Activated naive CD8-positive, alpha-beta T cell treated with anti-CD3 and anti-CD28 coated beads, Interleukin-2, amount 50 U/mL, for 24 hours (primary cell): Measurements from ENCODE around the gene NUTM2A.
"Not testable (repeated sequence)": the region's sequence is repeated elsewhere in the genome, so short reads cannot be mapped to it uniquely, and the experiment has no call there.

ENCODE experiments used
- ATAC-seq: fragments of 150-1000 bp; cut with Tn5 transposase; one replicate; pipeline ENCODE4 v1.10.0; 2021
- DNase-seq: peaks from one replicate; pipeline ENCODE4 v3.0.0; 2021
- H3K27ac Mint-ChIP-seq: one replicate; pipeline ENCODE4 v1.8.0; 2021; ENCODE audit warnings: mild to moderate bottlenecking, mixed read lengths
- H3K27me3 Mint-ChIP-seq: one replicate; pipeline ENCODE4 v1.8.0; 2021; ENCODE audit warnings: mixed read lengths
- H3K36me3 Mint-ChIP-seq: one replicate; pipeline ENCODE4 v1.8.0; 2021; ENCODE audit warnings: low read depth, mixed read lengths
- H3K4me1 Mint-ChIP-seq: one replicate; pipeline ENCODE4 v1.8.0; 2021; ENCODE audit warnings: mixed read lengths
- H3K4me3 Mint-ChIP-seq: one replicate; pipeline ENCODE4 v1.8.0; 2021; ENCODE audit warnings: mild to moderate bottlenecking, moderate library complexity, mixed read lengths
- H3K9me3 Mint-ChIP-seq: one replicate; pipeline ENCODE4 v1.8.0; 2021; ENCODE audit warnings: mixed read lengths

NUTM2A gene, protein sequence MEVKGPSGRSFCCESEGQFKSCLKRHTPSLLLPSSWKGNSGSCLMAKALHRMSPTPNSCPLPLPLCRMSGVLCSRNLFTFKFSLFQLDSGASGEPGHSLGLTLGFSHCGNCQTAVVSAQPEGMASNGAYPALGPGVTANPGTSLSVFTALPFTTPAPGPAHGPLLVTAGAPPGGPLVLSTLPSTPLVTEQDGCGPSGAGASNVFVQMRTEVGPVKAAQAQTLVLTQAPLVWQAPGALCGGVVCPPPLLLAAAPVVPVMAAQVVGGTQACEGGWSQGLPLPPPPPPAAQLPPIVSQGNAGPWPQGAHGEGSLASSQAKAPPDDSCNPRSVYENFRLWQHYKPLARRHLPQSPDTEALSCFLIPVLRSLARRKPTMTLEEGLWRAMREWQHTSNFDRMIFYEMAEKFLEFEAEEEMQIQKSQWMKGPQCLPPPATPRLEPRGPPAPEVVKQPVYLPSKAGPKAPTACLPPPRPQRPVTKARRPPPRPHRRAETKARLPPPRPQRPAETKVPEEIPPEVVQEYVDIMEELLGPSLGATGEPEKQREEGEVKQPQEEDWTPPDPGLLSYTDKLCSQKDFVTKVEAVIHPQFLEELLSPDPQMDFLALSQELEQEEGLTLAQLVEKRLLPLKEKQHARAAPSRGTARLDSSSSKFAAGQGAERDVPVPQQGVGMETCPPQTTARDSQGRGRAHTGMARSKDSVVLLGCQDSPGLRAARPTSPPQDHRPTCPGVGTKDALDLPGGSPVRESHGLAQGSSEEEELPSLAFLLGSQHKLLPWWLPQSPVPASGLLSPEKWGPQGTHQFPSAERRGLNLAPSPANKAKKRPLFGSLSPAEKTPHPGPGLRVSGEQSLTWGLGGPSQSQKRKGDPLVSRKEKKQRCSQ

DNA sequence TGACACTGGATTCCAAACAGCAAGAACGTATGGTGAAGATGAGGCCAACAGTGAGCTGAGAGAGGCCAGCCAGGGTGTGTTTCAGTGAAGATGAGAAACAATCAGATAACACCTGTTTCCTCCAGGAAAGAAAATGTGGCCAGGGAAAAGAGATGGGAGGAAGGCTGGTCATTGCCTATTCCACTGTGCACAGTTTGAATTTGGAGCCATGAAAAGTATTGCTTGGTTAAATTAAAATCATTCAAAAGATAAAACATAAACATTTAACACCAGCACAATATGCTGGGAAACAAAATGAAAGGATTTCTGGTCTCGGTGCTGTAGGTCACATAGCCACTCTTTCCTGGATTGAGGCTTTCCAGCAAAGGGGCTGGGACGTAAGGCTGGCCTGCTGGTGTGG is at the start of gene NUTM2A:
Gene NUTM2A, plus strand, starts transcription at position 301 of the 400 bp plus-strand sequence. CDS start 383 bp downstream, outside the sequence.
- H3K9me3 Mint-ChIP-seq, H3K27ac Mint-ChIP-seq, DNase-seq, H3K4me3 Mint-ChIP-seq, ATAC-seq, H3K36me3 Mint-ChIP-seq, H3K4me1 Mint-ChIP-seq, H3K27me3 Mint-ChIP-seq: not testable (repeated sequence)

DNA sequence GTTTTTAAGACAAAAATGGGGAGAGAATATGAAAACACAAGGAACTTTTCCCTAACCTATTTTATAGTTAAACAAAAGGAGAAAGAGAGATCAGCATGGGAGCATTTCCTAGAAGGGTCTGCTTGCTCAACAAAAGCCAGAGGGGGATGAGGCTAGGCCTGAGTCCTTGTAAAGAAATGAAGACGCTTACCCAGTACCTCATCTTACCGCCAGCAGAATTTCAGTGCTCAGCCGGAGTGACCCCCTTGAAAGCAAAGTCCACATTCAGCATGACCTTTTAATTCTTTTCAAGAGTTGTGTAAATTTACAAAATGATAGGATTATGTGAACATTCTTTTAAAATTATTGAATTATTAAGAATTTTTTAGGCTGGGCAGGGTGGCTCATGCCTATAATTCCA is 47.7 kb upstream of the NUTM2A start:
- DNase-seq, H3K27ac Mint-ChIP-seq, H3K27me3 Mint-ChIP-seq, H3K4me3 Mint-ChIP-seq, ATAC-seq, H3K9me3 Mint-ChIP-seq, H3K4me1 Mint-ChIP-seq: not testable (repeated sequence)
- peaks cover 19% of the 10 kb centered on the region for H3K36me3 Mint-ChIP-seq

DNA sequence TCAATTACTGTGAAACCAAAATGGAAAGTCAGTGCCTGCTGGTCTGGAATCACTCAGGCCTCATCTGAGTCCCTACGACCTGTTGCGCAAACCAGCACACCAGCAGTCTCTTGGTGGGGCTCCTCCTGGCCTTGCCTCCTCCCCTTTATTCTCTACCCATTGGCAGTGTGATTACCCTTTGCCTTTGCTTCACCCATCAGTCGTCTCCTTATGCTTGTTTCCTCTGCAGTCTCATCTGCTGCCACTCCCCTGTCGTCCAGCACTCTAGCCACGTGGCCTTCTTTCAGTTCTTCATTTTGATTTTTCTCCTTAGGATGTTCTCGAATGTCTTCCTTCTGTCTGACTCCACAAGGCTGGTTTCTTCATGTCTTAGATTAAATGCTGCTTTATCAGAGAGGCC is 40.8 kb upstream of the NUTM2A start:
- not testable (repeated sequence) for H3K9me3 Mint-ChIP-seq, ATAC-seq, H3K27ac Mint-ChIP-seq

DNA sequence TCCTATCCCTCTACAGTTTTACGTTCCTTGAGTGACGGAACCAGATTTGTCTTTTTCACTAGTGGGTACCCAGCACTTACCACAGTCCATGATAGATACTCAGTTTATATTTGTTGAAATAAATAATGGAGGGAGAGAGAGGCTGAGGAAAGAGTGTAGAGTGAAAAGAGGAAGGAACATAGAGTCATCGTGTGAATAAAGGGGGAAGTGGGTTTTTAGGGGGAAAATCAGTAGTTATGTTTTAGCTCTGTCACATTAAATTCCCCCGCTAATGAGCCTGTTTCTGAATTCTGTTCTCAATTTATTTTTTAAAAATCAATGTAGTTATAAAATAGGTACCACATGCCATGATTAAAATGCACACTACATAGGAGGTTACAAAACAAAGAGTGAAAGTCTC is 39.2 kb upstream of the NUTM2A start:
- not testable (repeated sequence) for H3K4me3 Mint-ChIP-seq, H3K27ac Mint-ChIP-seq, H3K9me3 Mint-ChIP-seq, H3K4me1 Mint-ChIP-seq, H3K27me3 Mint-ChIP-seq, ATAC-seq, DNase-seq
- H3K36me3 Mint-ChIP-seq, result peaks cover 53% of the 10 kb centered on the region

More for the DNA sequence above, 40.8 kb upstream of the NUTM2A start:
- not testable (repeated sequence) for DNase-seq, H3K27me3 Mint-ChIP-seq, H3K4me1 Mint-ChIP-seq, H3K4me3 Mint-ChIP-seq
- H3K36me3 Mint-ChIP-seq, result peaks cover 56% of the 10 kb centered on the region

DNA sequence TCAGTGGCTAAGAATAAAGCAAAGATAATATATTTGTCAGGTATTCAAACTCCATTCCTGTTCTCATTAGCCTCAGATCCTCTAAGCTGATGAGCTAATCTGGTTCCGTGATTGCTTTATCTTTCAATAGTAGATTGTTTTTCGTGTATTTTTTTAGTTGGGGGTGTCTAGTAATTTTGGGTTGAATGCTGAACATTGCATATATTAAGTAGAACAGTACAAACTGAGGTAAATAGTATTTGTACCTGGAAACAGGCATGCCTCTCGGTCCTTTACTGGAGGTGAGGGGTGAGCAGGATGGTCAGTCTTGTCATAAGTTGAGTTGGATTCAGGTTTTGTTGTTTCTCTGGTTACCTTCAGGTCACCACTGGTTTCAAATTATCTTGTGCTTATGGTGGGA is 37.7 kb upstream of the NUTM2A start:
- not testable (repeated sequence) for H3K9me3 Mint-ChIP-seq, H3K27me3 Mint-ChIP-seq, H3K27ac Mint-ChIP-seq, H3K4me1 Mint-ChIP-seq, ATAC-seq, DNase-seq, H3K4me3 Mint-ChIP-seq
- peaks cover 50% of the 10 kb centered on the region for H3K36me3 Mint-ChIP-seq

DNA sequence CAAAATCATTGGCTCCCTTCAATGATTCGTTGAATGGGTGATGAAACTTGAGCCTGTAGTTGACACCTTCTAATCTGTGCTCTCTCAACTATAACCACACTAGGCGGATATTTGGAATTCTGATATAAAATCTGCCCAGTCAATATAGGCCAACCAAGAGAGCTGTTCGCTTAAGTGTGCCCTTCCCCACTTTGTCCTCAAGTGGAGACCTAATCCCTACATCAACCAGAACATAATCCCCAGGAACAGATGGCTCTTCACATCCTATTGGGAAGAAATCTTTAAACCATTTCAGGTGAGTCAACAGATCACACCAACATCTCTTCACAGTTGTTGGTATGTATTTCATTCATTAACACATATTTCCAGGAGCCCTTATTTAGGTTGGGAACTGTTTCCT is 33.4 kb upstream of the NUTM2A start:
- H3K4me1 Mint-ChIP-seq, H3K27ac Mint-ChIP-seq, H3K4me3 Mint-ChIP-seq, ATAC-seq, H3K27me3 Mint-ChIP-seq, H3K9me3 Mint-ChIP-seq, DNase-seq: not testable (repeated sequence)
- H3K36me3 Mint-ChIP-seq, result peaks cover 20% of the 10 kb centered on the region

DNA sequence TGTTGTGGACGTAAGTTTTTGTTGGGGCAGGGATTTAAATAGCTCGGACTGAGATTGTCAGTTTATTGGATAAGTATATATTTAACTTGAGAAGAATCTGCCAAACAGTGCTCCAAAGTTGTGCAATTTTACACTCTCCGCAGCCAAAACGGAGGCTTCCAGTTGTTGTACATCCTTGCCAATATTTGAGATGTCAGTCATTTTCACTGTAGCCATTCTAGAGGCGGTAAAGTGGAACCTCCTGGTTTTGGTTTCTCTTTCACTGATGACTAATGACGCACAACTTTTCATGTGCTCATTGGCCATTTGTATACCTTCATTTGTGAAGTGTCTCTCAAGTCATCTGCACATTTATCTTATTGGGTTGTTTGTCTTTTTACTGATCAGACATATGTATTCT is 24.3 kb upstream of the NUTM2A start:
- not testable (repeated sequence) for H3K4me3 Mint-ChIP-seq, DNase-seq, H3K27ac Mint-ChIP-seq, H3K27me3 Mint-ChIP-seq, H3K36me3 Mint-ChIP-seq, H3K9me3 Mint-ChIP-seq
- ATAC-seq, result peak; percentile 62
- H3K4me1 Mint-ChIP-seq, result peaks cover 20% of the 10 kb centered on the region

DNA sequence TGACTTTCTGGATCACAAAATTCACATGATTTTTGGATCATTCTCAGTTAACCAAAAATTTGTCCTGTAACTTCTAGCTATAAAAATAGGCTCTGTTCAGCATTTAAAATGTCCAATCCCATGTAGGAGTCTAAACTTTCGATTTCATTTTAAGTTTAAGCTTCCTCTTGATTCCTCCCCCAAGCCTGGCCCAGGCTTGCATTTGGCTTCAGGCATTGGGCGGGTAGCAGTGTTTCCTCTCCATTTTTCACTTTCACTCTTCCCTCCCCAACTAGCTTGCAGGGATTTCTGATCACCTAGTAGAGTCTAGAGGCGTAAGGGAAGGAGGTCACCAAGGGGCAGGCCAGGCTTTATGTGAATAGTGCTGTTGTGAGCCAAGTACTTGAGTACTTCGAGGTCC is 20.4 kb upstream of the NUTM2A start:
- H3K27ac Mint-ChIP-seq, H3K4me3 Mint-ChIP-seq, ATAC-seq, H3K27me3 Mint-ChIP-seq, DNase-seq, H3K9me3 Mint-ChIP-seq, H3K36me3 Mint-ChIP-seq: not testable (repeated sequence)
- peaks cover 20% of the 10 kb centered on the region for H3K4me1 Mint-ChIP-seq

DNA sequence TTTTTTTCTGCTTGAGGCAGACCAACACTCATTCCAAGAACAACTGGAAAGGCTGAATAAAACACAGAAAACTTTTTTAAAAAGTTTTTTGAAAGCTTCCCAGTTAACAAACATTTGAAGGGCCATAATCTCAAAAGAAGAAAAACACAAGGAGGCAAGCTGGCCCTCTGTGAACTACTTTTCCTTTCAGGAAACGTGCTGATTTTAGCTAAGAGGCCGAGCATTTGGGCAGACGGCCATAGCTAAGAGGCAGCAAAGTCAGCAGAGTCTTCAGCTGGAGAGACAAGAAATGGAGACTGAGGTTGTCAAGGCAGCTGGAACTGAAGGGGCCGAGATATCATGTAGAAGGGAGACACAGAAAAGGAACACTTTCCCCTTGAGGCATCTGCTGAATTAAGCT is 18.3 kb upstream of the NUTM2A start:
- not testable (repeated sequence) for H3K27ac Mint-ChIP-seq, H3K4me3 Mint-ChIP-seq, H3K27me3 Mint-ChIP-seq, H3K36me3 Mint-ChIP-seq, H3K9me3 Mint-ChIP-seq, DNase-seq, ATAC-seq
- H3K4me1 Mint-ChIP-seq, result peaks cover 16% of the 10 kb centered on the region

DNA sequence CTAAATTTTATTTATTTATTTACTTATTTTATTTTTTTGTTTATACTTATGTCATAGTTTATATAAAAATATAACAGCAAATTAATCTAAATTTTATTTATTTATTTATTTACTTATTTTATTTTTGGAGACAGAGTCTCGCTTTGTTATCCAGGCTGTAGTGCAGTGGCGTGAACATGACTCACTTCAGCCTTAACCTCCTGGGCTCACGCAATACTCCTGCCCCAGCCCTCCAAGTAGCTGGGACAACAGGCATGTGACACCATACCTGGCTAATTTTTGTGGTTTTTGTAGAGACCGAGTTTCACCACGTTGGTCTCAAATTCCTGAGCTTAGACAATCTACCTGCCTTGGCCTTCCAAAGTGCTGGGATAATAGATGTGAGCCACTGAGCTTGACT is 14.9 kb upstream of the NUTM2A start:
- H3K4me3 Mint-ChIP-seq, H3K27me3 Mint-ChIP-seq, DNase-seq, ATAC-seq, H3K27ac Mint-ChIP-seq, H3K36me3 Mint-ChIP-seq, H3K9me3 Mint-ChIP-seq: not testable (repeated sequence)
- peaks cover 11% of the 10 kb centered on the region for H3K4me1 Mint-ChIP-seq

DNA sequence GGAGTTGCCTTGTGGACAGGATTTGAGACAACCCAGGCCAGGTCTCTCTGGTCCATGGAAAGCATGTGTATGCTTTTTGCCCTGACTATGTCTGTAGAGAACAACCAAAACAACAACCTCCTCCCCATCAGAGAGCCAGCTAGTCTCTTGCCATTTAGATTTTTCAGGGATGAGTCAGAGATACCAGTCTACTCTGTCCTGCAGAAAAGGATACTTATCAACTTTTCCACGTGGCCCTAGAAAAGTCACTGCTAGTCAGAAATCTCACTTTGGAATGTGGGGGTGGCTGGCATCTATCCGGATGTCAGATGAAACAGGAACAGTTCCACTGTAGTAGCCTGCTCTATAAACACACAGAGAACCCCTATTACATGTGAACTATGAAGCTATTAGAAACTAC is 13.4 kb upstream of the NUTM2A start:
- peaks cover 12% of the 10 kb centered on the region for H3K4me1 Mint-ChIP-seq
- H3K27ac Mint-ChIP-seq, H3K36me3 Mint-ChIP-seq, H3K9me3 Mint-ChIP-seq, H3K27me3 Mint-ChIP-seq, DNase-seq, H3K4me3 Mint-ChIP-seq: not testable (repeated sequence)
- peak; percentile 64 for ATAC-seq

DNA sequence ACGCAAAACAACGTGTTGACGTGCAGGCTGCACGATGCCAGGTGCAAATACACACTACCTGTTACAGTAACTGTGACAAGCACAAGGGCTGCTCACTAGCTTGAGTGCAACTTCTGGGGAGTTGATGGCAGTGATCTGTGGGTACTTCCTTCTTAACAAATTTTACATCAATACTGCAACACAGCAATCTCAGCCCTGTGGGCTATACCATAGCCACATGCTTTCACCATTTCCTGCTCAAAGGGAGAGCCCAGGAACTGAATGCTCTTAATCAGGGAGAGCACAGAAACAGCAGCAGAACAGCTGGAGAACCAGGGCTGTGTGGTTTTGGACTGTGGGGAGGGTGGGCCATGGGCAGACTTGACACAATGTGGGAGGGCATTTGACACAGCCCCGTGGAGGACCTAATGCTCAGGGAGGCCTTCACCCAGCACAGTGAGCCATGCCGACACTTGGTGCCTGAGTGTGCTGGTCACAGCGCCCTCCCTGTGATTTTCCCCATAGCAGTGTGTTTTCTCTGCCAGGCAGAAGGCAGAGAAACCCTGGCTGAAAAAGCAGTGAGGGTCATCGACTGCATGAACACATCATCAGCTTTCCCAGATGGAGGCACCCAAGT is 12.0 kb upstream of the NUTM2A start:
- H3K4me1 Mint-ChIP-seq, result peaks cover 12% of the 10 kb centered on the region
- H3K9me3 Mint-ChIP-seq, DNase-seq, H3K27me3 Mint-ChIP-seq, H3K27ac Mint-ChIP-seq, H3K4me3 Mint-ChIP-seq, H3K36me3 Mint-ChIP-seq: not testable (repeated sequence)
- ATAC-seq, result peak; percentile 17

DNA sequence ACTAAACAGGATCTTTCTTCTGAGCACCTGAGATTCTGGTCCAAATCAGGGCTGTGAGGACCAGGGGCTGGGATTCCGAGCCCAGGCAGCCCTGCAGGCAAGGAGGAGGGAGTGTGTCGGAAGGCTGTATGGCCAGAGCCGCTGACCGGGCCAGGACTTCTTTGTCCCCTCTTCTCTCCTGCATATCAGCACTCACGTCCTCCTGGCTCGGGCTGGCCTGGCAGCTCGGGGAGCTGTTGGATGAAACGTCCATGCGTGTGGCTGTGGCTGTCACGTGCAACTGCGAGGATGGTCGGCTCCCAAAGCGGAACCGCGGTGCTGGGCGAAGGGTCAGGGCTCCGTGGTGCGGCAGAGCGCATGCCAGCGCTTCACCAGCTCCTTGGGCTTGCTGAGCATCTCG is 11.4 kb upstream of the NUTM2A start:
- H3K36me3 Mint-ChIP-seq, H3K9me3 Mint-ChIP-seq, ATAC-seq, DNase-seq, H3K4me3 Mint-ChIP-seq, H3K27ac Mint-ChIP-seq, H3K27me3 Mint-ChIP-seq: not testable (repeated sequence)
- peaks cover 12% of the 10 kb centered on the region for H3K4me1 Mint-ChIP-seq

DNA sequence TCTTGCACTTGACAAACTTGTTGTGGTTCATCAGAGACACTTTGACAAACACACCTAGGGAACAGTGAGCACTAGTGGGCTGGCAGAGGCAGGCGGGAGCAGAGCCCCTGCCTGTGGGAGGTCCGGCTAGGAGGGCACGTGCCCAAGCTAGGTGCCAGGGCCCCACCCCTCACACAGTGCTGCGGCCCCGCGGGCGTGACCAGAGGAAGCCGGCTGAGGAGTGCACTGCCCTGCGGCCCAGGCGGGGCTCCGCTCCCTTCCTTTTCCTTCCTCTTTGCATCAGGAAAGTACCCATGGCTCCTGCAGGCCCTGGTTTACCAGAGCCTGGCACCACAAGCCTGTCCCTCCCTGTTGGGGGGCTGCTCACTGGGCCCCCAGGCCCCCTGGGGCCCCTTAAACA is 9.1 kb upstream of the NUTM2A start:
- H3K9me3 Mint-ChIP-seq, H3K4me3 Mint-ChIP-seq, H3K27ac Mint-ChIP-seq, H3K27me3 Mint-ChIP-seq, H3K36me3 Mint-ChIP-seq, ATAC-seq, DNase-seq: not testable (repeated sequence)
- peaks cover 15% of the 10 kb centered on the region for H3K4me1 Mint-ChIP-seq

DNA sequence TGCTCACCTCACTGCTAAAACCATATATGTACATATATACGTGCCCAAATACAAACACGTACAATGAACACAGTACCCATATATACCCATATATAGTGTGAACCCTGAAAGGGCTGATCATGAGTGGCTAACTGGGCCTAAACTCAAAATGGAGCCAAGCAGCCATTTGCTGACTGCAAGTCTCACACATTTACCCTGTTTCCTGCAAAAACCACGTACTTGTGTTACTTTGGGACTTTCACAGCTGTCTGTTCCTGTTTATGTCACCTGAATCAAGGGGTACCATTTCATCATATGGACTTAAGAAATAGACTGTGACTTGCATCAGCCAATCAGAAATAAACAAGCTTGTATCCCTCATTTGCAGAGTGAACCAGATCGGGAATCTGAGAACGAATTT is 5.9 kb upstream of the NUTM2A start:
- H3K36me3 Mint-ChIP-seq, H3K4me1 Mint-ChIP-seq, H3K27ac Mint-ChIP-seq, DNase-seq, H3K27me3 Mint-ChIP-seq, ATAC-seq, H3K4me3 Mint-ChIP-seq, H3K9me3 Mint-ChIP-seq: not testable (repeated sequence)
